Adrenal gland (tissue), 5 donors: Measurements from ENCODE around the gene ENDOV.

Source experiments
- CTCF ChIP-seq, 6 experiments: fragments of 450-650 bp in 4 of 6; fragments of 200-600 bp in 2 of 6; sonication (generic) in 1 of 6; IDR thresholded peaks; 1 replicate in 5 of 6; 2 replicates in 1 of 6; pipeline versions ENCODE4 v1.5.1 to v1.8.0; 2016 to 2021; ENCODE audit warnings: antibody characterized with exemption in 6 of 6, mild to moderate bottlenecking in 2 of 6, moderate library complexity in 1 of 6
- POLR2A ChIP-seq, 2 donors: fragments of 450-650 bp; IDR thresholded peaks; one replicate each; pipeline ENCODE4 v1.6.1; 2017; ENCODE audit warnings: antibody characterized with exemption in 2 of 2, mild to moderate bottlenecking in 2 of 2, moderate library complexity in 1 of 2
- donor health status: DM: no; HTN: no; CAD: no.

- TF ChIP-seq POLR2A (IDR thresholded peaks at IDR 0.05) = no peak
- no peak for TF ChIP-seq CTCF (IDR thresholded peaks at IDR 0.05)
Observed at GRCh38 chr17:80452173-80452915, 37.4 kb downstream of the ENDOV start.
